HFFc6 (cell line): ENCODE data around the gene PDE4D. TPM values are rescaled to one million over a fixed set of nuclear protein-coding genes. Genes with fewer than 3 reads are reported as not detected.

Source experiments
- DNase-seq: peaks from one replicate; pipeline ENCODE4 v3.0.0-alpha.2; 2018
- H3K27ac Mint-ChIP-seq: 2 replicates; pipeline ENCODE4 v1.8.0; 2020; ENCODE audit warnings: mild to moderate bottlenecking, mixed read lengths
- H3K27me3 Mint-ChIP-seq: 2 replicates; pipeline ENCODE4 v1.8.0; 2021; ENCODE audit warnings: mild to moderate bottlenecking, moderate library complexity, mixed read lengths; ENCODE audit not compliant: insufficient read depth
- H3K36me3 Mint-ChIP-seq: 2 replicates; pipeline ENCODE4 v1.8.0; 2021; ENCODE audit warnings: low read depth, mixed read lengths
- H3K4me1 Mint-ChIP-seq: 2 replicates; pipeline ENCODE4 v1.8.0; 2020; ENCODE audit warnings: low read depth, mixed read lengths
- H3K4me3 Mint-ChIP-seq: 2 replicates; pipeline ENCODE4 v1.8.0; 2020; ENCODE audit warnings: mild to moderate bottlenecking, moderate library complexity, mixed read lengths
- H3K9me3 Mint-ChIP-seq: 2 replicates; pipeline ENCODE4 v1.8.0; 2020; ENCODE audit warnings: mild to moderate bottlenecking, mixed read lengths
- total RNA-seq, 6 experiments: library from RNA; stranded (reverse); fragmentation: NEBNext Ultra II Directional; extraction: Animal tissue kit (Norgen Biotek cat#: 25700); gene quantifications; 2 replicates in 1 of 6; 3 replicates in 5 of 6; pipeline ENCODE4 v1.2.3, GENCODE V29; 2021
- TF ChIP-seq, protein P1 (sequence below): fragments of 200-600 bp; sonication (generic); IDR thresholded peaks from 2 replicates; pipeline ENCODE4 v1.5.0; 2021; ENCODE audit warnings: antibody characterized with exemption, mild to moderate bottlenecking

PDE4D gene
- total RNA-seq, 6 experiments from 2014 or later, result 1.8 to 7.3 (median 6.2) TPM

DNA sequence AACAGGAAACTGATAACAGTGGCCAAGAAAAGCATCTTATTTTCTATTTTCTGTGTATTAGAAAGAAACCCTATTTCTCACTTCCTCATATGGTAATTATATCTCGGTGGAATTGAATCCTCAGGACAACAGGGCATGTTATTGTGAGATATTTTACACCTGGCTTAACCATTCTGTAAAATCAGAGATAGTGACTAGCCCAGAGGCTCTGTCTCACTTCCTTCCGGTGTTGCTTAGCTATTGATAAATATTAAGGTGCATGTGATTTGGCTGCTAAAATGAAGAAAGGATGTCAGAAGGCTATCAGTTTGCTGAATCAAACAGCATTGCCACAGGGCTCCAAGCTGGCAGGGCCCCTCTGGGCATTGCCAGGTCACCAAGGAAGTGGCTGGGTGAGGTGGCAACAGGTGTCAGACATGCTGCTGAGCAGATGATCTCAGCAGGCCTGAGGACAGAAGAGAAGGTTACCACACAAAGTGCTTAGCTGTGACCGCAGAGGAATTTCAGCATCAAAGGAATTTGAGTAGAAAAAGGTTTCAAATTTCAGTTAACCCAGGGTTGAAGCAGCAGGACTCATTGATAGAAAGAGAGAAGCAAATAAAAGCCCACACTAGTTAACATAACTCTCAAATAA lies 330.7 kb downstream of the PDE4D start:
- TF ChIP-seq, protein P1, sequence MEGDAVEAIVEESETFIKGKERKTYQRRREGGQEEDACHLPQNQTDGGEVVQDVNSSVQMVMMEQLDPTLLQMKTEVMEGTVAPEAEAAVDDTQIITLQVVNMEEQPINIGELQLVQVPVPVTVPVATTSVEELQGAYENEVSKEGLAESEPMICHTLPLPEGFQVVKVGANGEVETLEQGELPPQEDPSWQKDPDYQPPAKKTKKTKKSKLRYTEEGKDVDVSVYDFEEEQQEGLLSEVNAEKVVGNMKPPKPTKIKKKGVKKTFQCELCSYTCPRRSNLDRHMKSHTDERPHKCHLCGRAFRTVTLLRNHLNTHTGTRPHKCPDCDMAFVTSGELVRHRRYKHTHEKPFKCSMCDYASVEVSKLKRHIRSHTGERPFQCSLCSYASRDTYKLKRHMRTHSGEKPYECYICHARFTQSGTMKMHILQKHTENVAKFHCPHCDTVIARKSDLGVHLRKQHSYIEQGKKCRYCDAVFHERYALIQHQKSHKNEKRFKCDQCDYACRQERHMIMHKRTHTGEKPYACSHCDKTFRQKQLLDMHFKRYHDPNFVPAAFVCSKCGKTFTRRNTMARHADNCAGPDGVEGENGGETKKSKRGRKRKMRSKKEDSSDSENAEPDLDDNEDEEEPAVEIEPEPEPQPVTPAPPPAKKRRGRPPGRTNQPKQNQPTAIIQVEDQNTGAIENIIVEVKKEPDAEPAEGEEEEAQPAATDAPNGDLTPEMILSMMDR, result no peak
- Mint-ChIP-seq H3K36me3 (no peaks in the 10 kb centered on the region), H3K9me3 (no peaks in the 10 kb centered on the region), H3K4me3 (no peak overlapping the region), H3K4me1 (peaks cover 6% of the 10 kb centered on the region; the same call in 1 of the 2 replicates), H3K27ac (no peak overlapping the region), H3K27me3 (peaks cover 8% of the 10 kb centered on the region; the same call in 1 of the 2 replicates)
- DNase-seq, result peak; percentile 7

DNA sequence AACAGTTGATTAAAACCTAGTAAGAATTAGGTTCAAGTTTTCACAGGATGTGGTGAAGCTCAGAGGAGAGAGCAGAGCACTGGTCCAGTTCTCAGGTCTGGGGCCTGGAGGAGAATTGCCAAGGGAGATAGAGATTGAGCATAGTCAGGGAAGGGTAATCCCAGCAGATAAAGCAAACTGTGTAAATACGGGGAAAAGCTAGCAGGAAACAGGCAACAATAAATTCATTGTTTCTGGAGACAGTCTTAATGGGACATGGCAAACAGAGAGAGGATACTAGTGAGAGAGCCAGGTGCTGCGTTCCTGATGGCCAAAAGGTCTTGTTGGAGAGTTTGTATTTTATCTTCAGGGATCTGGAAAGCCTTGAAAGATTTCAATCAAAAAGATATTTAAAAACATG lies 333.0 kb downstream of the PDE4D start:
- TF ChIP-seq, protein P1, result no peak
- peaks cover 6% of the 10 kb centered on the region; the same call in 1 of the 2 replicates for H3K4me1 Mint-ChIP-seq

DNA sequence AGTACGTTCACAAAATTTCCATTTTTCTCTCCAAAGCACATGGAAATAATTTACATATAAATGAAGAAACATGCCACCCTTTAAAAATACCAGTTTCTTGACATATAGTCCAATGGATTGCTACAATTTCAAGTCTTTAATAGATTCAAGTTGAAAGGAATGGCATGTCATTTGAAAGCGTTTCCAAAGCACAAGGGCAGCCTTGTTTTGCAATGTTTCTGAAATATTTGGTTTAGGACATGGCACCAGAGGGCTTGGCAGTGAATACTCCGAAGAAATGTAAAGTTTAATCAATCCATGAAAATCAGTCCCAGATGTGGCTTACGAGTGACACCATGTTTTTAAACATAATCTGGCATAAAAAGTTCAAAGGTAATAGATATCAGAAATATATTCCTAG lies 333.7 kb downstream of the PDE4D start:
- TF ChIP-seq, protein P1, result no peak
- H3K9me3 Mint-ChIP-seq, result no peaks in the 10 kb centered on the region

More for the DNA sequence above, 333.0 kb downstream of the PDE4D start:
- H3K27me3 Mint-ChIP-seq, result peaks cover 4% of the 10 kb centered on the region; the same call in 1 of the 2 replicates
- no peak overlapping the region for H3K27ac Mint-ChIP-seq
- H3K4me3 Mint-ChIP-seq, result no peak overlapping the region
- no peak for DNase-seq
- no peaks in the 10 kb centered on the region for H3K9me3 Mint-ChIP-seq
- H3K36me3 Mint-ChIP-seq, result no peaks in the 10 kb centered on the region

DNA sequence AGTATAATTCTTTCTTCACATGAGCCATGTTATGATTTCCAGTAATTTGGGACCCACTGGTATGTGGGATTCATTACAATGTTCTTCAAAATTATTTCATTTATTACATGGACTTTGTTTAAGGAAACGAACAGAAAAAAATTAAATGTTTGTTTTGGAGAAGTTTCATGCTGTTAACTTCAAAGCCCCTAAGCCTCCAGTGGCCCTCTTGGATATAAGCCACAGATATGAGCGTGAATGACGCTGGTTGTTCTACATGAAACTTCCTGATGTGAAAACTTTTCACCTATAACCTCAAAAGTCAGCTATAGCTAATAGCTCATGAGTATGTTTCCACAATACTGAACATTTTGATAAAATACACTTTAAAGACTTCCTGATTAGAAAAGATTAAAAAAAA lies 334.2 kb downstream of the PDE4D start:
- H3K27me3 Mint-ChIP-seq, result peaks cover 4% of the 10 kb centered on the region; the same call in 1 of the 2 replicates
- no peaks in the 10 kb centered on the region for H3K9me3 Mint-ChIP-seq
- no peak overlapping the region for H3K4me3 Mint-ChIP-seq
- no peak overlapping the region for H3K27ac Mint-ChIP-seq
- no peak for DNase-seq
- no peaks in the 10 kb centered on the region for H3K36me3 Mint-ChIP-seq
- TF ChIP-seq, protein P1, result no peak
- peaks cover 6% of the 10 kb centered on the region; the same call in 1 of the 2 replicates for H3K4me1 Mint-ChIP-seq

More for the DNA sequence above, 333.7 kb downstream of the PDE4D start:
- H3K27me3 Mint-ChIP-seq, result peaks cover 4% of the 10 kb centered on the region; the same call in 1 of the 2 replicates
- no peak for DNase-seq
- H3K36me3 Mint-ChIP-seq, result no peaks in the 10 kb centered on the region
- peaks cover 6% of the 10 kb centered on the region; the same call in 1 of the 2 replicates for H3K4me1 Mint-ChIP-seq
- H3K4me3 Mint-ChIP-seq, result no peak overlapping the region
- no peak overlapping the region for H3K27ac Mint-ChIP-seq

DNA sequence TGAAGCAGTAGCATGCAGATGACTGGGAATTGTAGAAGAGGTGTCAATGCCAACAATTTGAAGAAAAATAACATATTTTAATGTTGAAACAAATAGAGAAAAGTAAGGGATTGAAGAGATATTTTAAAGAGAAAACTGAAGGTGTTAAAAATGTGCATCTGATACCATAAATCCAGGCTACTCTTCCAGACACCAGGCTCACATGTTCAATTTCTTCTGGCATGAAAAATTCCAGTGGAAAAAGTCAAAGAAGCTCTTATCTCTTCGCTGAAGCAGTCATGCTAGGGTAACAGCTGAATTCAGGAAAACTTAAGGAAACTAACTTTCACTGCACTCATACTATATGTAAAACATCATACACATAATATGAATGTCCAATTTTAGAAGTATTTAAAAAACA lies 335.0 kb downstream of the PDE4D start:
- no peaks in the 10 kb centered on the region for H3K36me3 Mint-ChIP-seq
- H3K9me3 Mint-ChIP-seq, result no peaks in the 10 kb centered on the region
- H3K4me1 Mint-ChIP-seq, result peaks cover 6% of the 10 kb centered on the region; the same call in 1 of the 2 replicates
- H3K27me3 Mint-ChIP-seq, result peaks cover 4% of the 10 kb centered on the region; the same call in 1 of the 2 replicates
- TF ChIP-seq, protein P1, result no peak
- no peak overlapping the region for H3K4me3 Mint-ChIP-seq
- no peak for DNase-seq
- H3K27ac Mint-ChIP-seq, result no peak overlapping the region
